SH-SY5Y (cell line): Measurements from ENCODE around the gene ANAPC5.

Source experiments
- GATA2 ChIP-seq: IDR thresholded peaks from 2 replicates; pipeline ENCODE4 v1.6.1; 2011; ENCODE audit warnings: mild to moderate bottlenecking, low read depth, low read length
- GATA3 ChIP-seq: IDR thresholded peaks from 2 replicates; pipeline ENCODE4 v1.6.1; 2011; ENCODE audit warnings: low read depth, mild to moderate bottlenecking, low read length, moderate library complexity

GRCh38 chr12:121397521-121397920 lies 45.3 kb upstream of the ANAPC5 start:
- TF ChIP-seq GATA3 (no peak), GATA2 (no peak)
